Activated CD4-positive, alpha-beta T cell treated with anti-CD3 and anti-CD28 coated beads, Interleukin-2, amount 50 U/mL, for 48 hours (primary cell): ENCODE data around the gene CORO1C.

ENCODE experiments used
- DNase-seq, 2 experiments: peaks; one replicate each; pipeline ENCODE4 v3.0.0-alpha.2; 2020

Gene CORO1C

GRCh38 chr12:108724054-108724889 lies 7.0 kb downstream of the CORO1C start:
- DNase-seq = peak; percentile 19 to 34

GRCh38 chr12:108722992-108723766 lies 8.1 kb downstream of the CORO1C start:
- DNase-seq = no peak

GRCh38 chr12:108722463-108722862 lies 8.9 kb downstream of the CORO1C start:
- DNase-seq = no peak

- no peak for DNase-seq
Observed at GRCh38 chr12:108721824-108722223, 9.5 kb downstream of the CORO1C start.

GRCh38 chr12:108720757-108721514 lies 10.4 kb downstream of the CORO1C start:
- DNase-seq = no peak

- no peak for DNase-seq
Observed at GRCh38 chr12:108717243-108717642, 14.1 kb downstream of the CORO1C start.

GRCh38 chr12:108714866-108715265 lies 16.5 kb downstream of the CORO1C start:
- DNase-seq = no peak

GRCh38 chr12:108713471-108713870 lies 17.8 kb downstream of the CORO1C start:
- no peak for DNase-seq

GRCh38 chr12:108712925-108713203 lies 18.5 kb downstream of the CORO1C start:
- DNase-seq = no peak

- DNase-seq = no peak
Observed at GRCh38 chr12:108712165-108712924, 19.0 kb downstream of the CORO1C start.

- DNase-seq = no peak
Observed at GRCh38 chr12:108711489-108712164, 19.7 kb downstream of the CORO1C start.

- DNase-seq = no peak
Observed at GRCh38 chr12:108709697-108710096, 21.6 kb downstream of the CORO1C start.

GRCh38 chr12:108704527-108704926 lies 26.8 kb downstream of the CORO1C start:
- DNase-seq = no peak

- no peak for DNase-seq
Observed at GRCh38 chr12:108702595-108703320, 28.6 kb downstream of the CORO1C start.

GRCh38 chr12:108701779-108702441 lies 29.4 kb downstream of the CORO1C start:
- peak; percentile 9 to 35 for DNase-seq

- no peak for DNase-seq
Observed at GRCh38 chr12:108700833-108701541, 30.3 kb downstream of the CORO1C start.

GRCh38 chr12:108699955-108700563 lies 31.3 kb downstream of the CORO1C start:
- DNase-seq = no peak

- no peak for DNase-seq
Observed at GRCh38 chr12:108697905-108698304, 33.4 kb downstream of the CORO1C start.

- DNase-seq = no peak
Observed at GRCh38 chr12:108696996-108697290, 34.4 kb downstream of the CORO1C start.
